GM18909 (cell line): ENCODE measurements around the gene IFNL1.
"Not testable (repeated sequence)": the region's sequence is repeated elsewhere in the genome, so short reads cannot be mapped to it uniquely, and the experiment has no call there.

Experiments used
- ATAC-seq: cut with Tn5 transposase; IDR thresholded peaks from one replicate; pipeline ENCODE4 v1.9.1; 2021; ENCODE audit warnings: mild to moderate bottlenecking; ENCODE audit not compliant: unreplicated experiment, poor library complexity

Gene IFNL1

GRCh38 chr19:39307046-39307821, 11.0 kb downstream of the IFNL1 start:
- no peak for ATAC-seq

DNA sequence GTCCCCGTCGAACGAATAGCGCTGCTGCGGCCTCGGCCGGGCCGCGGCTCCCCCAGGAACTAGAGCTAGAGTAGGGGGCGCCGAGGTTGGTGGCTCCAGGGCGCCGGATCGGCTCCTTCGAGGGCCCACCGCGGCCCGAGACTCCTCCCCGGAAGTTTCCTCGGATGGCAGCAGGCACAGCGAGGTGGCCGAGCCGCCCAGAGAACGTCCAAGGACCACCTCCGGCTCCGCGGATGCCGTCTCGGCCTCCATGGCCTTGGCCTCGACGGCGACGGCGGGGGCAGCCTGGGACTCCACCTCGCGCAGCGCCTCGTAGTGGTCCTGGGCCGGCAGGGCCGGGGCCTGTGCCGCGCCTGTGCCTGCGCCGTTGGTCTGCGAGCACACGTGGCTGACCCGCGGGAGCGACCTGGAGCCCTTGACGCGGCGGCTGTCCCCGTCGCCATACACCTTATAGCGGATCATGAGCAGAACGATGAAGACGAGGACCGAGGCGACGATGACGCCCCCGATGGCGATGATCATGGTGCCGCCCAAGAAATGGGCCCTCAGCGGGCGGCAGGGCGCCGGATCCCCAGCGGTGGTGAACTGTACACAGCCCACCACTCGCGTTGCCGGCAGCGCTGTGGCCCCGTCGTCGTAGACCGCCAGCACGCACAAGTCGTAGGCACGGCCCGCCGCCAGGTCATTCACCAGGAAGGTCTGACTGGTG, 11.8 kb downstream of the IFNL1 start:
- ATAC-seq, result no peak

- no peak for ATAC-seq
These were observed 12.5 kb downstream of the IFNL1 start for GRCh38 chr19:39308531-39309304.

- not testable (repeated sequence) for ATAC-seq
These were observed 13.1 kb downstream of the IFNL1 start for GRCh38 chr19:39309305-39309670.

DNA sequence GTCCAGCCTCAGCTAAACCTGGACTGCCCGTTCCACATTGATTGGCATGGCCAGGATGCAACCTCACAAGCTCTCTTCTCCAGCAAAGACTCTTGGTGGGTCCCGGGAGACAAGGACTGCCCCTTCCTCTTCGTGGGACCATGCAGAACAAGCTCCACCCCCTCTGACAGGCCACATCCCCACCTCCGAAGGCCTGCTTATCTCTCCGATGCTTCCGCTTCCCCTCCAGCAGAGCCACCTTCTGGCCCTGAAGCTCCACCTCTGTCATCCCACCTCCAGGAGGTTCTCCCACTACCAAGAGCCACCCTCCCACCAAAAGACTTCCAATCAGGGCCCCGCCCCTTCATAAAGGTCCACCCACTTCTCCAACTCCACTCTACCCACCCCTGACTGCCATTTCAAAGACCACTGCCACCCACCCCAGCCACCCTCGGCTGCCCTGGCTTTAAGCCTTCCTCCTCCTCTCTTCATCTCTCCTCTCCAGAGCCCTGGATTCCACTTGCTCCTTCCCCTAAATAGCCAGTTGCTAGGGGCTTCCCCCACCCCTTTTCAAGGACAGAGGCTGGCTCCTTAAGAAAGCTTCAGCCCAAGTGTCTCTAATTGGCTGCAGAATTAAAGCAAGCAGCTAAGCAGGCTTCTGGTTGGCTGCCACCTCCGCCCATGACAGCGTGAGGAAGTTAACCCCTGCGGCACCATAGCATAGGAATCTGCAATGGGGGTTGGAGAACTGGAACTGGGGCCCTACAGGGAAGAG, 14.5 kb downstream of the IFNL1 start:
- ATAC-seq, result no peak

DNA sequence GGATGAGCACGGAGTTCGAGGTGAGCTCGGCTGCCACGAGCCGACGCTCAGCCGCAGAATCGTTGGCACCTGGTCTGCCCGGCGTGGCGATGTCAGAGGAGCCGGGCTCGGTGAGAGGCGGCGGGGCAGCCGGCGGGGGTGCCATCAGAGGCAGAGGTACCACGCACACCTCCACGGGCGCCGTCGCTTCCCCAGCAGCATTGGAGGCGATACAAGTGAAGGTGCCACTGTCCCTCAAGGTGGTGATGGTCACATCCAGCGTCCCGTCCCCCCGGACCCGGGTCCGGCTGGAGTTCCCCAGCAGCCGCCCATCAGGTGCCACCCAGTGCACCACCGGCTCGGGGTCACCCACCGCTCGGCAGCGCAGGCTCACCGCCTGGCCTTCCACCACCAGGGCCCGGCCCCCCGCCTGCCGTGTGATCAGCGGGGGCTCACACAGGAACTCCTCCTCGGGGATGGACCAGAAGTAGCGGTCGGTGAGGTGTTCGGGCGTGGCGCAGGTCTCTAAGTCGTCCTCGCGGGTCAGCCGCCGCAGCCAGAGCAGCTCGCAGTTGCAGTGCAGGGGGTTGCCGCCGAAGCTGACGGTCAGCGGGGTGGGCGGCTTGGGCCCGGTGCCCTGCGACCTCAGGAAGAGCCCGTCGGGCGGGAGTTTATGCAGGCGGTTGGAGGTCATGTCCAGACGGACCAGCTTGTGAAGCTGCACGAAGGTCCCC, 18.0 kb downstream of the IFNL1 start:
- no peak for ATAC-seq

- no peak for ATAC-seq
These were observed 19.7 kb downstream of the IFNL1 start for GRCh38 chr19:39315933-39316332.

DNA sequence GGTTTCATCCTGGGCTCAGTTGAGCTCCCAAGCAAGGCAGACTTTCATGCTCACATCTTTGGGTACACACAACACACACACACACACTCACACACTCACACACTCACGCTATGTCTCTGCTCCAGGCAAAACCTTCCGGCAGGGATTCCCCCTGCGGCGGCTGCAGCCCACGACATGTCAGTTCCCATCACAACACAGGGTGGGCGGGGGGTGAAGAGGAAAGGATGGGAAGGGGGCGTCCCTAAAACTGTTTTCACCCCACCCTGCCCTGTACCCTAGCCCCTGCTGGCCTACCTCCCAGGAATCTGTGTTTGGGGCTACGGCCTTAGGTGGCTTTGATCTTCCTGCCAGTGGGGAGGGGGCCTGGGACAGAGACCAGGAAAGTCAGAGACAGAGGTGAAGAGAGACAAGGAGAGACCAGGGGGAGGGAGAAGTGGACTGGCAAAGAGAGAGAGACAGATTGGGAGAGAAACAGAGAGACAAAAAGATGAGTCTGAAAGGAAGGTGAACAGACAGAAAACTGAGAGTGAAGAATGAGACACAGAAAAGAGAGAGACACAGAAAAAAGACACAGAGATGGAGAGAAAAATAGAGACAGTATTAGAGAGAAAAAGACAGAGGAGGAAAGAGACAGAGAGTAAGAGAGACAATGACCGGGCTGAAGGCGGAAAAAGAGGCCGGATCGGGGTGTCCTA, 20.6 kb downstream of the IFNL1 start:
- ATAC-seq, result no peak

- no peak for ATAC-seq
These were observed 21.3 kb downstream of the IFNL1 start for GRCh38 chr19:39317476-39317875.

DNA sequence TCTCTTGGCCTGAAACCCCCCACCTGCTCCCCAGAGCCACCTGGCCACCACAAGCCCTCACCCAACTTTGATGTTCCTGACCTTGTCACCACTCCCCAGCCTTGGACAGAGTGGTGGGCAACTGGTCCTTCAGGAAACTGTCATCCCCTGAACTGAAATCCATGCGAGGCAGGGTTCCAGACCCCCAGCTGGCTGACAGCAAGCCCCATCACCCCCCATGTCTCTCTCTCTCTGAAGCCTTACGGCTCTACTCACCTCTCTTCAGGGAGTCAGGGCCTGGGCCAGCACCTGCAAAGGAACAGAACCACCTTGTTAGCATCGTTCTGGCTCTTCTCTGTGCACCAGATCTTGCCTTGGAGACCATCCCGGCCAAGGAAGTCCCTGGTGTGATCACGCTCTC, 21.9 kb downstream of the IFNL1 start:
- no peak for ATAC-seq

GRCh38 chr19:39318690-39319089, 22.5 kb downstream of the IFNL1 start:
- ATAC-seq, result no peak

DNA sequence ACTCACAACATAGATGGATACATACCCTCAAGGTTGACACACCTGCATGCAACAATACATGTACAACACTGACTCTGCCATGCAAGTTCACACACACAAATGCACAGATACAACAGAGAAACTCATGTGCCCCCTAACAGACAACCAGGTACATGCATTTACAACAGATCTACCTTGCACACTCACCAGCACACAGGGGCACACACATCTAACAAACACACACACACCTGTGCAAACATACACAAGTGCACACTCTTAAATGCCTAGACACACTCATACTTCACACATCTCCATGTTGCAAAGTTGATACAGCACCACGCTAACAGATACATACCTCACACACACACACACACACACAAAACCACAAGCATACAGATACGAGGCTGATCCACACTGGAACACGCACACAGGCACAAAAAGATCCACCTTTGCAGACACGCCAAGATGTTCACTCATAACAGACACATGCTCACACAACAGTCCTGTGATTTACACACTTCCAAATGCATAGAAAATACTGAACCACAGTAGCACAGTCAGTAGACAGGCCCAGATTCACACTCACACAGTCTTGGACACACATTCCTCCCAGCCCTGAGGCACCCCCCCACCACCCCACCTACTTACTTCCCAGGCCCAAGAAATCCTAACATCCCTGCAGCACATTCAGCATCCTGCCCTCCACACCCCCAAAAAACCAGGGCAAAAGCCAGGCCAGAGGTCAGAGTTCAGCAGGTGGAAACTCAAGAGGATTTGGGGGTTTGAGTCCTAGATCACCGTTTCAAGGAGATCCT, 23.1 kb downstream of the IFNL1 start:
- ATAC-seq, result no peak

DNA sequence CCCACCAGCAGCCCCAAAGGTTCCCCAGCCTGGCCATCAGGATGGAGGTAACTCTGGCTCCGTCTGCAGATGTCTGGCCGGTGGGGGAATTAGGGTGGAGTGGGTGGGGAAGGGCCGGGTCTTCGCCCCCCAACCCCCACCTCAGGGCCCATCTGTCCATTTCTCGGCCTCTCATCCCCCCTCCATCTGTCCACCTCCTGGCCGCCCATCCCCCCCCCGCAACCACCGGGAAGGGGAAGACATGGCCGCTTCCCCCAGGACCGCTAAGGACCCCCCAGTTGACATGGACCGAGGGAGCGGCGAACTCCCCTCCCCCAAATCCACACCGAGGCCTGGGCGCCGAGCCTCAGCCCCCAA, 23.7 kb downstream of the IFNL1 start:
- no peak for ATAC-seq

- ATAC-seq, result no peak
These were observed 25.1 kb downstream of the IFNL1 start for GRCh38 chr19:39321117-39321831.

DNA sequence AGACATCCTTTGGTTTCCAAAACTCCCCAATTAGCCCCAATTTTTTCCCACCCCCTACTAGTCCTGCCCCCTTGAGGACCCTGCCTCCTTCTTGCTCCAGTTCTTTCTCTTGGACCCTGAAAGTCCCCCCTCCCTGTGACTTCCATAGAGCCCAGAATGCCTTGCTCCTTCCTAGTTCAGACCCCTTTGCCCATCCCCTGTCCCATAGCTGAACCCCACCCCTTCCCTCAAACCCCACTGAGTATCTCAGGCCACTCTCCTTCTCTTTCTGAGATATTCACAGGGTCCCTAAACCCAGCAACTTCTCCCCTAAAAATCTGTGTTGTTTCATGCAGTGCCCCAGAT, 25.6 kb downstream of the IFNL1 start:
- ATAC-seq, result no peak

- ATAC-seq, result no peak
These were observed 28.1 kb downstream of the IFNL1 start for GRCh38 chr19:39324242-39324842.

GRCh38 chr19:39325778-39326665, 29.8 kb downstream of the IFNL1 start:
- no peak for ATAC-seq
